AG10803 (cell line): ENCODE data around the gene SLC2A5.
"Not testable (repeated sequence)": the region's sequence is repeated elsewhere in the genome, so short reads cannot be mapped to it uniquely, and the experiment has no call there.

Experiments used
- DNase-seq: peaks from one replicate; pipeline ENCODE4 v3.0.0; 2010; ENCODE audit warnings: low read depth
- H3K4me3 ChIP-seq: 2 replicates; pipeline ENCODE4 v1.5.1; 2011; ENCODE audit warnings: mild to moderate bottlenecking, low read length, control low read depth
- TF ChIP-seq, protein P1 (sequence below): conservative IDR thresholded peaks from 2 replicates; pipeline ENCODE4 v1.5.1; 2011; ENCODE audit warnings: mild to moderate bottlenecking, low read length, control low read depth, inconsistent platforms

Gene SLC2A5

DNA sequence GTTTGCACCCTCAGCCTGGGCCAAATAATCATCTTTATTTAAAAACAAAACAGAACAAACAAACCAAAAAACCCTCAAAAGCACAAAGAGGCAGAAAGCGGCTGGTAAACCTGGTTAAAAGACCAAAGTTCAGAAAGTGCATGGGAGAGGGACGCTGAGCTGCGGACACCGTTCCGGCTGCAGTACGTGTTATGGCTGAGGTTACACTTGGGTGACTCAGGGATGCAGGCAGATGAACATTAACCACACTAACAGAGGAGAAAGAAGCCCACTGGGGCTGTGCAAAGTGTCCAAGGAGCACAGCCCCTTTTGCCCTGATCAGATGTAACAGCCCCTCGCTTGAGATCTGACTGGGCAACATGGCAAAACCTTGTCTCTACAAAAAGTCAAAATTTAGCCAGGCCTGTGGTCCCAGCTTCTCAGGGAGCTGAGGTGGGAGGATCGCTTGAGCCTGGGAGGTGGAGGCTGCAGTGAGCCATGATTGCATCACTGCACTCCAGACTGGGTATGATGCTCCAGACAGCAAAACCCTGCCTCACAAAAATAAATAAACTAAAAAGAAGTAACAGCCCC is 31.1 kb upstream of the SLC2A5 start:
- TF ChIP-seq, protein P1, sequence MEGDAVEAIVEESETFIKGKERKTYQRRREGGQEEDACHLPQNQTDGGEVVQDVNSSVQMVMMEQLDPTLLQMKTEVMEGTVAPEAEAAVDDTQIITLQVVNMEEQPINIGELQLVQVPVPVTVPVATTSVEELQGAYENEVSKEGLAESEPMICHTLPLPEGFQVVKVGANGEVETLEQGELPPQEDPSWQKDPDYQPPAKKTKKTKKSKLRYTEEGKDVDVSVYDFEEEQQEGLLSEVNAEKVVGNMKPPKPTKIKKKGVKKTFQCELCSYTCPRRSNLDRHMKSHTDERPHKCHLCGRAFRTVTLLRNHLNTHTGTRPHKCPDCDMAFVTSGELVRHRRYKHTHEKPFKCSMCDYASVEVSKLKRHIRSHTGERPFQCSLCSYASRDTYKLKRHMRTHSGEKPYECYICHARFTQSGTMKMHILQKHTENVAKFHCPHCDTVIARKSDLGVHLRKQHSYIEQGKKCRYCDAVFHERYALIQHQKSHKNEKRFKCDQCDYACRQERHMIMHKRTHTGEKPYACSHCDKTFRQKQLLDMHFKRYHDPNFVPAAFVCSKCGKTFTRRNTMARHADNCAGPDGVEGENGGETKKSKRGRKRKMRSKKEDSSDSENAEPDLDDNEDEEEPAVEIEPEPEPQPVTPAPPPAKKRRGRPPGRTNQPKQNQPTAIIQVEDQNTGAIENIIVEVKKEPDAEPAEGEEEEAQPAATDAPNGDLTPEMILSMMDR = no peak
- no peak for DNase-seq
- H3K4me3 ChIP-seq = no peak overlapping the region

DNA sequence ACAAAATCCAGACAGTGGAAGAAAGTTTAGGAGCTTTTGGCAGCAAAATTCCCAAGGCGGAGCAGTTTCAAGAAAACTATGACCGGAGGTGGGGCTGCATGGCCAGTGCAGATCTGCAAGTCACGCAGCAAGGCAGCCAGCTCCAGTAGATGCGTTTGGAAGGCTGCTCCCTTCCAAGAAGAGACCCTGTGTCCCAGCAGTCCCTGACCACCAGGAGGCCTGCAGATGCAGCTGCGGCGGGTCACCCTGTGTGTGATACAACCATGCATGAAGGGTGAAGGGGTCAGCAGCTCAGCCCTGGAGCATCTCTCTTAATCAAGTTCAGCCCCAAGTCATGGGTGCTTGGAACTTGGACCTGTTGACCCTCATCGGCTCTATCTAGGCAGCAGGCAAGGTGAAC is 30.1 kb upstream of the SLC2A5 start:
- H3K4me3 ChIP-seq = no peak overlapping the region
- no peak for DNase-seq
- TF ChIP-seq, protein P1 = no peak

DNA sequence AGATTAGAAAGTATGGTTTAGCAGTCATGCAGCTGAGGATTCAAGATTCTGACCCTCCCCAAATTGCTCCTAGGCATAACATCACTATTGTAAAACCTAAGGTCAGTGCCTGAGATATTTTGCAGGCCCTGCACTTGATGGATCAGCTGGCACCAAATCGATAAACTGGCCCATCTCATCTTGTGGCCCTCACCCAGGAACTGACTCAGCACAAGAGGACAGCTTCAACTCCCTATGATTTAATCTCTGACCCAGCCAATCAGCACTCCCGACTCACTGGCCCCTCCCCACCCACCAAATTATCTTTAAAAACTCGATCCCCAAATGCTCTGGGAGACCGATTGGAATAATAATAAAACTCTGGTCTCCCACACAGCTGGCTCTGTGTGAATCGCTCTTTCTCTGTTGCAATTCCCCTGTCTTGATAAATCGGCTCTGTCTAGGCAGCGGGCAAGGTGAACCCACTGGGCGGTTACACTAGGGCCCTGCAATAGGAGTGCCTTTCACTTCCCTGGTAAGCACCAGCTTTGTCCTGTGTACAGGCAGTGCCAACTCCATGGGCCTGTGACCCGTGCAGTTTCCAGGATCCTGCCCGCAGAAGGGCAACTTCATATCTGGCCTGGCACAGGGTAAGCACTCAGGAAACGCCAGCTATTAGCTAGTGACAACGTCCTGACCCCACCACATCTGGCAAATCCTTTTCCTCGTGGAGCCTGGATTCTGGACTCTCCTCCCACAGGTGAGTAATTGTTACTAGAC is 28.7 kb upstream of the SLC2A5 start:
- no peak for DNase-seq
- no peak overlapping the region for H3K4me3 ChIP-seq
- TF ChIP-seq, protein P1 = no peak

DNA sequence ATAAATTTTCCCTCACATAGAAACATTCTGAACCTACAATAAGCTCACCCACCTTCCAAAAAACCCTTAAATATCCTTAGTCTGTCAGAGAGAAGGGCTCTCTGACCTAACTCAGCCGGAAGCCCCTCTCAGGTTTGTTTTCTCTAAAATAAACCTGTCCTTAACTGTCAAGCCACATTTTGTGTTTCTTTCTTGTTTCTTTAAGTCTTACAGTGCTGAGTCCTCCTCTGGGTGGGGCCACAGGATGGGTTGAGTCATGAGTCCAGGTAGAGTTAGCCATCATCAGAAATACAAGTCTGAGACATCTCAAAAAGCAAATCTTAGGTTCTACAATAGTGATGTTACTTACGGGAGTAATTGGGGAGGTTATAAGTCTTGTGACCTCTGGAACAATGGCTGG is 26.4 kb upstream of the SLC2A5 start:
- TF ChIP-seq, protein P1 = no peak
- H3K4me3 ChIP-seq = no peak overlapping the region
- no peak for DNase-seq

GRCh38 chr1:9093996-9094595 is 24.7 kb upstream of the SLC2A5 start:
- H3K4me3 ChIP-seq, DNase-seq: not testable (repeated sequence)

DNA sequence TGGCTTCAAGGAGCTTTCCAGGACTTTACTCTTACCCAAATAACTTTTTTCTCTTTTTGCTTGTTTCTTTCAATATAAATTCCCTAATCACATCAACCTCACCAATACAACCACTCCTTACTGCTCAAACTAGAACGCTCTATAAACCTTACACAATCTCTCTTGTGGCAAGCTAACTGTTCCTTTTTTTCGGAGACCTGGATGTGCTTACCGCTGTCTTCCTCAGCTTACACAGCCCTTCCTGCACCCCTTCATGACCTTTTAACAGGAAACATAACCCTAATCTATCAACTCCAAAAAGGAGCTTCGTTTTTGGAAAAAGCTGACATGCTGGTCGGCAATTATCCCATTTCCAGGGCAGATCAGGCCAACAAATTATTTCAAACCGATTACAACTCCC is 24.1 kb upstream of the SLC2A5 start:
- TF ChIP-seq, protein P1 = no peak
- no peak overlapping the region for H3K4me3 ChIP-seq
- no peak for DNase-seq

- TF ChIP-seq, protein P1 = no peak
- DNase-seq = no peak
- no peak overlapping the region for H3K4me3 ChIP-seq
Measured at GRCh38 chr1:9093091-9093490, 23.7 kb upstream of the SLC2A5 start.
